Stomach (tissue), 4 donors: Measurements from ENCODE around the gene IQCB1.

Experiments used
- EP300 ChIP-seq: sonication (generic); formaldehyde crosslinking; IDR thresholded peaks from one replicate; pipeline ENCODE4 v1.6.1; 2017; ENCODE audit warnings: antibody characterized with exemption
- POLR2A ChIP-seq, 4 donors: fragments of 450-650 bp; IDR thresholded peaks; one replicate each; pipeline ENCODE4 v1.6.1; 2016; ENCODE audit warnings: antibody characterized with exemption in 4 of 4, control low read depth in 2 of 4, mild to moderate bottlenecking in 1 of 4, moderate library complexity in 1 of 4
- POLR2AphosphoS5 ChIP-seq, 3 donors: sonication (generic); formaldehyde crosslinking; IDR thresholded peaks; one replicate each; pipeline ENCODE4 v1.6.1; 2016; ENCODE audit warnings: antibody characterized with exemption in 3 of 3
- TF ChIP-seq, protein P1 (sequence below), 7 experiments: fragments of 450-650 bp in 4 of 7; fragments of 200-600 bp in 3 of 7; sonication (generic) in 3 of 7; IDR thresholded peaks; one replicate each; pipeline ENCODE4 v1.5.1; 2016 to 2019; ENCODE audit warnings: antibody characterized with exemption in 7 of 7, control low read depth in 2 of 7, mild to moderate bottlenecking in 1 of 7

DNA sequence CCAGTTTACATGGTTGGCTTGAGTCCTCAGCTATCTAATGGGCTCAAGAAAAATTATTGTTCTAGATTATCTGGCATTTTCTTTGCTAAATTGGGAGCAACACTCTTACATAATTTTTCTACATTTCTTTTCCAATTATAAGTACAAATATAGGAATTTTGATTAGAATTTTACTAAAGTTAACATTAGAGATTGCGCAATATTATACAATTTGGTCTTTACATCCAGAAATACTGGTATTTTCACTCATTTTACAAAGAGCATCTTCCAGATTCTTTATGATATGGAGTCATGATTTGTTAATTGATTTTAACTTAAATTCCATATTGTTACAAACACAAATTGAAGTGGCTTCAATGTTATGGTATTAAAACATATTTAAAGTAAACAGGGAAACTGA lies 65.6 kb downstream of the IQCB1 start:
- TF ChIP-seq POLR2A (IDR thresholded peaks at IDR 0.05), result no peak
- TF ChIP-seq, protein P1, sequence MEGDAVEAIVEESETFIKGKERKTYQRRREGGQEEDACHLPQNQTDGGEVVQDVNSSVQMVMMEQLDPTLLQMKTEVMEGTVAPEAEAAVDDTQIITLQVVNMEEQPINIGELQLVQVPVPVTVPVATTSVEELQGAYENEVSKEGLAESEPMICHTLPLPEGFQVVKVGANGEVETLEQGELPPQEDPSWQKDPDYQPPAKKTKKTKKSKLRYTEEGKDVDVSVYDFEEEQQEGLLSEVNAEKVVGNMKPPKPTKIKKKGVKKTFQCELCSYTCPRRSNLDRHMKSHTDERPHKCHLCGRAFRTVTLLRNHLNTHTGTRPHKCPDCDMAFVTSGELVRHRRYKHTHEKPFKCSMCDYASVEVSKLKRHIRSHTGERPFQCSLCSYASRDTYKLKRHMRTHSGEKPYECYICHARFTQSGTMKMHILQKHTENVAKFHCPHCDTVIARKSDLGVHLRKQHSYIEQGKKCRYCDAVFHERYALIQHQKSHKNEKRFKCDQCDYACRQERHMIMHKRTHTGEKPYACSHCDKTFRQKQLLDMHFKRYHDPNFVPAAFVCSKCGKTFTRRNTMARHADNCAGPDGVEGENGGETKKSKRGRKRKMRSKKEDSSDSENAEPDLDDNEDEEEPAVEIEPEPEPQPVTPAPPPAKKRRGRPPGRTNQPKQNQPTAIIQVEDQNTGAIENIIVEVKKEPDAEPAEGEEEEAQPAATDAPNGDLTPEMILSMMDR (IDR thresholded peaks at IDR 0.05), result no peak
- TF ChIP-seq POLR2AphosphoS5 (IDR thresholded peaks at IDR 0.05), result no peak
- TF ChIP-seq EP300, result no peak
